HepG2 (cell line): ENCODE measurements around the gene TMEM139. TPM values are rescaled to one million over a fixed set of nuclear protein-coding genes. Genes with fewer than 3 reads are reported as not detected.

Source experiments
- ATAC-seq: fragments of 200-7000 bp; cut with Tn5 transposase; 3 replicates; pipeline ENCODE4 v1.9.1; 2020; ENCODE audit warnings: mild to moderate bottlenecking, moderate library complexity
- BruUV-seq: library from RNA; stranded (reverse); fragments of 400-500 nt; replicated peaks from 2 replicates; lab custom pipeline; 2021; lab: Mats Ljungman, UMichigan
- CTCF ChIA-PET: fragments of 300-600 bp; formaldehyde crosslinking; extraction: SDS; loops from one replicate; lab custom pipeline; 2021; ENCODE audit warnings: low total read pairs, inconsistent platforms, low intra/inter-chr PET ratio; lab: Yijun Ruan, JAX
- POLR2A ChIA-PET: fragments of 350-600 bp; sonication (Branson Sonifier 250); formaldehyde crosslinking; loops from one replicate; lab custom pipeline; 2020; ENCODE audit warnings: antibody characterized with exemption, inconsistent platforms; lab: Yijun Ruan, JAX
- DNase-seq: peaks from one replicate; pipeline ENCODE4 v3.0.0-alpha.2; 2015; ENCODE audit warnings: low spot score
- FAIRE-seq: peaks from 3 replicates; lab custom pipeline; 2011; peaks lifted over from hg19 to GRCh38; lab: Jason Lieb, UNC
- H2AFZ ChIP-seq: one replicate; pipeline ENCODE4 v1.6.1; 2011; ENCODE audit warnings: low read length, inconsistent platforms
- H3K27ac ChIP-seq: fragments of 300-600 bp; 3 replicates; pipeline ENCODE4 v1.8.0; 2011; ENCODE audit warnings: mixed run types, mild to moderate bottlenecking, mixed read lengths, low read length, inconsistent platforms; ENCODE audit not compliant: insufficient read depth; ENCODE audit errors: extremely low read length
- H3K27me3 ChIP-seq, 2 experiments: fragments of 200-600 bp in 1 of 2; 2 replicates in 1 of 2; 3 replicates in 1 of 2; pipeline versions ENCODE4 v1.6.0 to v1.8.0; 2011; ENCODE audit warnings: low read length in 2 of 2, mild to moderate bottlenecking in 2 of 2, moderate library complexity in 2 of 2, inconsistent platforms in 1 of 2; ENCODE audit not compliant: insufficient read depth in 2 of 2, control insufficient read depth in 1 of 2
- H3K36me3 ChIP-seq, 2 experiments: fragments of 200-600 bp in 1 of 2; replicated peaks in 1 of 2; 2 replicates in 1 of 2; 3 replicates in 1 of 2; pipeline versions ENCODE4 v1.5.1 to v1.8.0; 2011; ENCODE audit warnings: low read length in 2 of 2, inconsistent platforms in 1 of 2; ENCODE audit not compliant: insufficient read depth in 2 of 2, control insufficient read depth in 1 of 2
- H3K4me1 ChIP-seq: 2 replicates; pipeline ENCODE4 v1.5.1; 2012; ENCODE audit warnings: low read length, inconsistent platforms; ENCODE audit not compliant: insufficient read depth
- H3K4me2 ChIP-seq: 2 replicates; pipeline ENCODE4 v1.6.0; 2011; ENCODE audit warnings: low read depth, low read length, inconsistent platforms
- H3K4me3 ChIP-seq, 3 experiments: fragments of 200-600 bp in 1 of 3; sonication (generic), shearing (Covaris generic) in 1 of 3; replicated peaks in 1 of 3; 2 replicates each; pipeline ENCODE4 v1.5.1; 2011 to 2016; ENCODE audit warnings: low read length in 3 of 3, inconsistent platforms in 2 of 3, low read depth in 2 of 3, mild to moderate bottlenecking in 2 of 3, control low read depth in 1 of 3, mixed read lengths in 1 of 3; ENCODE audit not compliant: insufficient read depth in 1 of 3
- H3K79me2 ChIP-seq: one replicate; pipeline ENCODE4 v1.6.1; 2011; ENCODE audit warnings: low read length, inconsistent platforms; ENCODE audit not compliant: insufficient read depth
- H3K9ac ChIP-seq: 2 replicates; pipeline ENCODE4 v1.6.0; 2011; ENCODE audit warnings: mild to moderate bottlenecking, low read depth, low read length, inconsistent platforms; ENCODE audit not compliant: insufficient read depth
- H3K9me3 ChIP-seq: 2 replicates; pipeline ENCODE4 v1.5.1; 2012; ENCODE audit warnings: mild to moderate bottlenecking, low read length
- H4K20me1 ChIP-seq: 2 replicates; pipeline ENCODE4 v1.6.0; 2011; ENCODE audit warnings: inconsistent platforms, mild to moderate bottlenecking, low read length, moderate library complexity; ENCODE audit not compliant: insufficient read depth
- ARID4A ChIP-seq: sonication (generic); formaldehyde crosslinking; IDR thresholded peaks from 2 replicates; pipeline ENCODE4 v1.5.0; 2020; ENCODE audit warnings: mild to moderate bottlenecking, missing genetic modification reagents, borderline replicate concordance
- ARNT2 ChIP-seq: sonication (generic); formaldehyde crosslinking; IDR thresholded peaks from 2 replicates; pipeline ENCODE4 v1.8.0; 2022; ENCODE audit warnings: mild to moderate bottlenecking, low read depth, missing genetic modification reagents, moderate library complexity
- EED ChIP-seq: sonication (generic); formaldehyde crosslinking; IDR thresholded peaks from 2 replicates; pipeline ENCODE4 v1.5.0; 2020; ENCODE audit warnings: mild to moderate bottlenecking, missing genetic modification reagents
- NBN ChIP-seq: fragments of 450-650 bp; conservative IDR thresholded peaks from 2 replicates; pipeline ENCODE4 v1.6.1; 2017
- NCOA1 ChIP-seq: sonication (generic); formaldehyde crosslinking; IDR thresholded peaks from 2 replicates; pipeline ENCODE4 v1.9.0; 2021; ENCODE audit warnings: missing genetic modification reagents
- PHF5A ChIP-seq: IDR thresholded peaks from one replicate; pipeline ENCODE4 v1.6.1; 2018; ENCODE audit warnings: low read depth, missing genetic modification reagents; ENCODE audit not compliant: unreplicated experiment
- RFXAP ChIP-seq: sonication (generic); formaldehyde crosslinking; IDR thresholded peaks from 2 replicates; pipeline ENCODE4 v1.4.0; 2020; ENCODE audit warnings: missing genetic modification reagents, borderline replicate concordance
- SIX4 ChIP-seq: sonication (generic); formaldehyde crosslinking; IDR thresholded peaks from 2 replicates; pipeline ENCODE4 v1.4.0; 2020; ENCODE audit warnings: missing genetic modification reagents
- WIZ ChIP-seq: sonication (generic); formaldehyde crosslinking; IDR thresholded peaks from 2 replicates; pipeline ENCODE4 v1.5.1; 2020; ENCODE audit warnings: mild to moderate bottlenecking, missing genetic modification reagents
- ZNF260 ChIP-seq: sonication (generic); formaldehyde crosslinking; IDR thresholded peaks from 2 replicates; pipeline ENCODE4 v1.4.0; 2020; ENCODE audit warnings: missing genetic modification reagents, low read depth, mild to moderate bottlenecking, borderline replicate concordance
- ZNF720 ChIP-seq: sonication (generic); formaldehyde crosslinking; IDR thresholded peaks from 2 replicates; pipeline ENCODE4 v1.4.0; 2020; ENCODE audit warnings: missing genetic modification reagents
- ZNF737 ChIP-seq: sonication (generic); formaldehyde crosslinking; IDR thresholded peaks from 2 replicates; pipeline ENCODE4 v1.5.0; 2020; ENCODE audit warnings: missing genetic modification reagents, mild to moderate bottlenecking, borderline replicate concordance
- ZSCAN5A ChIP-seq: sonication (generic); formaldehyde crosslinking; IDR thresholded peaks from 2 replicates; pipeline ENCODE4 v1.8.0; 2022; ENCODE audit warnings: mild to moderate bottlenecking, missing genetic modification reagents, borderline replicate concordance
- WGBS: methylation state at CpG from one replicate; pipeline ENCODE4 v1.1.6; 2017; ENCODE audit warnings: low lambda C conversion rate; 5-methylcytosine and 5-hydroxymethylcytosine counted together
- in situ Hi-C: cut with HindIII; loops from 2 replicates; pipeline ENCODE4 v1.10.0; 2017; ENCODE audit warnings: low pct_unique_long_range_greater_than_20kb; ENCODE audit not compliant: extremely low pct_ligation_motif_present
- intact Hi-C: fragments of 100-400 bp; cut with micrococcal nuclease; formaldehyde crosslinking; loops from one replicate; pipeline ENCODE4 v1.10.0; 2022; ENCODE audit not compliant: unreplicated experiment
- polyA plus RNA-seq, 8 experiments: library from polyadenylated mRNA; depleted of rRNA in 3 of 8; stranded (reverse) in 7 of 8; unstranded in 1 of 8; fragments of >200 nt; fragmentation: Illumina TruSeq in 4 of 8; extraction: Trizol in 4 of 8; gene quantifications; 2 replicates each; pipeline versions ENCODE4 v1.2.1 to v1.2.3, GENCODE V29; 2011 to 2016; ENCODE audit warnings: low read depth in 4 of 8, missing spikeins in 1 of 8, mixed read lengths in 1 of 8; ENCODE audit not compliant: insufficient read depth in 1 of 8
- total RNA-seq, 5 experiments: library from RNA; depleted of rRNA; stranded (reverse); fragments of >200 nt; fragmentation: Illumina TruSeq; extraction: Trizol; gene quantifications; 2 replicates each; pipeline ENCODE4 v1.2.3, GENCODE V29; 2016; ENCODE audit warnings: low read depth in 1 of 5

TMEM139 gene
- total and polyA plus RNA-seq, 2 of the 13 experiments (the other 11 are each of a cell fraction or from before 2014, with no cell fraction given), result 7.9 to 14.0 TPM

- BruUV-seq, result no TSS peak
- no peak overlapping the region for H3K9ac ChIP-seq
- H4K20me1 ChIP-seq, result no peaks in the 10 kb centered on the region
- no peaks in the 10 kb centered on the region for H3K36me3 ChIP-seq
- H2AFZ ChIP-seq, result no peak overlapping the region
- POLR2A ChIA-PET, result interaction anchor here (2.7 kb wide), 1 partner anchor 12 kb away, joined by 26 read pairs; the partner anchor contains the start of gene GSTK1
- no peak overlapping the region for H3K4me2 ChIP-seq
- in situ Hi-C loops, result no loop called here
- no peaks in the 10 kb centered on the region for H3K79me2 ChIP-seq
- peaks cover 16% of the 10 kb centered on the region for H3K4me1 ChIP-seq
- intact Hi-C loops, result no loop called here
- ATAC-seq, result no peak
- FAIRE-seq, result no peak
- no peak for TF ChIP-seq WIZ
- no peak for TF ChIP-seq ZNF260
- TF ChIP-seq RFXAP (CRISPR knock-in tag), result no peak
- no peak for TF ChIP-seq NBN
- TF ChIP-seq ZNF737 (CRISPR knock-in tag), result no peak
- no peak for TF ChIP-seq ARNT2 (CRISPR knock-in tag)
- no peak for TF ChIP-seq SIX4 (CRISPR knock-in tag)
- no peak for TF ChIP-seq ARID4A (CRISPR knock-in tag)
- no peak for TF ChIP-seq PHF5A (CRISPR knock-in tag)
- TF ChIP-seq ZSCAN5A (CRISPR knock-in tag), result no peak
- TF ChIP-seq NCOA1, result no peak
- no peak for TF ChIP-seq EED
- no peak for TF ChIP-seq ZNF720
- H3K9me3 ChIP-seq, result no peaks in the 10 kb centered on the region
- H3K4me3 ChIP-seq, result no peak overlapping the region
- CTCF ChIA-PET, result no interaction called here
- H3K27ac ChIP-seq, result no peak overlapping the region
- DNase-seq, result no peak
- H3K27me3 ChIP-seq, result no peaks in the 10 kb centered on the region
- 78% methylated on average over 1 of the region's 1 CpG for WGBS
These were observed 33.9 kb upstream of the TMEM139 start for GRCh38 chr7:143250822-143251221.
